DOHH2 (cell line): ENCODE data around the gene GLIPR1L1.

Source experiments
- EZH2phosphoT487 ChIP-seq: fragments of 200-600 bp; sonication (generic); IDR thresholded peaks from 2 replicates; pipeline ENCODE4 v1.6.1; 2017; ENCODE audit warnings: borderline replicate concordance, mild to moderate bottlenecking, antibody characterized with exemption, low read length, moderate library complexity, mixed read lengths
- TF ChIP-seq, protein P1 (sequence below): fragments of 200-600 bp; sonication (generic); IDR thresholded peaks from one replicate; pipeline ENCODE4 v1.5.1; 2014; ENCODE audit warnings: antibody characterized with exemption, mild to moderate bottlenecking, low read depth, low read length; ENCODE audit not compliant: poor library complexity, severe bottlenecking

DNA sequence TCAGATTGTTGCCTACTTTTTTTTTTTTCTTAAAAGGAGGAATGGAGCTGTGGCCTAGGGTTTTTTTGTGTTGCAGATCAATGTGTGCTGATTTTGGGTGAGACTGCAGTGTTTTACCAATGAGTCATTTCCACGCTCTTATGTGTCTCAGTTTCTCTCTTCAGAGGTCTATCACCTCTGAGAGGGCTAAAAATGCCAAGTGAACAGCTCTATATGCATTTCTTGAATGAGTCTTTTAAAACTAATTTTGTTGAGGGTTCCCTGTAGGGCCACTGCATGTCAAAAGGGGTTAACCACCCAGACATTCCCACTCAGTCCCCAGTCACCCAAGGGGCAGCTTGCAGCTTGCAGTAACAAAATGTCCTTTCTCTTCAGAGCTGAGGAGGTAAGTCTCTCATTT, 32.2 kb downstream of the GLIPR1L1 start:
- TF ChIP-seq, protein P1, sequence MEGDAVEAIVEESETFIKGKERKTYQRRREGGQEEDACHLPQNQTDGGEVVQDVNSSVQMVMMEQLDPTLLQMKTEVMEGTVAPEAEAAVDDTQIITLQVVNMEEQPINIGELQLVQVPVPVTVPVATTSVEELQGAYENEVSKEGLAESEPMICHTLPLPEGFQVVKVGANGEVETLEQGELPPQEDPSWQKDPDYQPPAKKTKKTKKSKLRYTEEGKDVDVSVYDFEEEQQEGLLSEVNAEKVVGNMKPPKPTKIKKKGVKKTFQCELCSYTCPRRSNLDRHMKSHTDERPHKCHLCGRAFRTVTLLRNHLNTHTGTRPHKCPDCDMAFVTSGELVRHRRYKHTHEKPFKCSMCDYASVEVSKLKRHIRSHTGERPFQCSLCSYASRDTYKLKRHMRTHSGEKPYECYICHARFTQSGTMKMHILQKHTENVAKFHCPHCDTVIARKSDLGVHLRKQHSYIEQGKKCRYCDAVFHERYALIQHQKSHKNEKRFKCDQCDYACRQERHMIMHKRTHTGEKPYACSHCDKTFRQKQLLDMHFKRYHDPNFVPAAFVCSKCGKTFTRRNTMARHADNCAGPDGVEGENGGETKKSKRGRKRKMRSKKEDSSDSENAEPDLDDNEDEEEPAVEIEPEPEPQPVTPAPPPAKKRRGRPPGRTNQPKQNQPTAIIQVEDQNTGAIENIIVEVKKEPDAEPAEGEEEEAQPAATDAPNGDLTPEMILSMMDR = no peak
- no peak for TF ChIP-seq EZH2phosphoT487
